Measurements from ENCODE around the gene ARIH2.
"Not testable (repeated sequence)": the region's sequence is repeated elsewhere in the genome, so short reads cannot be mapped to it uniquely, and the experiment has no call there.

ARIH2 gene

GRCh38 chr3:48918388-48919214 lies at the start of gene ARIH2:
Gene ARIH2, plus strand, starts transcription at chr3:48918842. Its CDS starts 8,717 bp downstream, at chr3:48927559.
- DNase-seq (ENCODE audit: low spot score): peak; percentile 95

- no peak for DNase-seq (ENCODE audit: low spot score)
Measured at GRCh38 chr3:48877671-48878070, 41.0 kb upstream of the ARIH2 start.

DNA sequence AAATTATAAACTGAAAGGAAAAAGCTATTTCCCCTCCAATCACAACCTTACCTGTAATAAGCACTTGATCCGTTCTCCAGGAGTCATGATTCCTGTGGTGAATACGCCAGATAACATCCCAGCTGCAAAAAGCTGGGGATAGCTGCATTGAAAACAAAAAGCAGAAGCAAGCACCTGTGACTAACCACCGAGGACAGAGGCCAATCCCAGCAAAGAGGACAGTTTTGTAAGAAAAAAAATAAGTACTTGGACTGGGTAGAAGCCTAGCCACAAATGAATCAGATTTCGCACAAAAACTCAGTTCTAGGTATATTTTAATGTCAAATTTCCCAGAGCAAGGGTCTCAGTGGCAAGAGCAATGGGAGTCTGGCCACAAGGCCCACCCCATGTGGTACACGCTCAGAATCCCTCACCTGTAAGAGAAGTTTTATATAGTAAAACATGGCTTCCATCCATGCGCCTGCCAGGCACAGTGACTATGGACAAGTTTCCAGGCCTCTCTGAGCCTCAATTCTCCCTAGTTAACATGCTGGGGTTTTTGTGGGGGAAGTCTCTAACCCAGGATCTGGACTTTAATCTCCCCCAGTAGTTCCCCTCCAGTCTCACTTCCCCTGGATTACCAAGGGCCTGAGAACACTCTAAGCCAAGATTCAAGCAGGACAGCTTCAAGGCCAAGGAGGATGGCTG lies 39.2 kb upstream of the ARIH2 start:
- DNase-seq (ENCODE audit: low spot score): no peak

DNA sequence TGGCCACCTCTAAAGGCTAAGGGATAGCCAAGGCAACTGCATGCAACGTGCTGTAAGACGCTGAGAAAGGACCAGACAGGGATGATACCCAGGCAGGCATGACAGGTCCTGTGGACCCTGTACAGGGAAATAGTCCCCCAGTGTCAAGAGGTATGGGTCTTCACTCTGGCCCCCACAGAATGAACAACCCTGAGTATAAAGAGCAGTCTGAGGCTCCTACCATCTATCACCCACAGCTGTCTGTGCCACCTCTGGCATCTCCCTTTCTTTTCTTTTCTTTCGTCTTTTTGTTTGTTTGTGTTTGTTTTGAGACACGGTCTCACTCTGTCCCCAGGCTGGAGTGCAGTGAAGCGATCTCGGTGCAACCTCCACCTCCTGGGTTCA lies 38.7 kb upstream of the ARIH2 start:
- DNase-seq (ENCODE audit: low spot score): no peak

DNA sequence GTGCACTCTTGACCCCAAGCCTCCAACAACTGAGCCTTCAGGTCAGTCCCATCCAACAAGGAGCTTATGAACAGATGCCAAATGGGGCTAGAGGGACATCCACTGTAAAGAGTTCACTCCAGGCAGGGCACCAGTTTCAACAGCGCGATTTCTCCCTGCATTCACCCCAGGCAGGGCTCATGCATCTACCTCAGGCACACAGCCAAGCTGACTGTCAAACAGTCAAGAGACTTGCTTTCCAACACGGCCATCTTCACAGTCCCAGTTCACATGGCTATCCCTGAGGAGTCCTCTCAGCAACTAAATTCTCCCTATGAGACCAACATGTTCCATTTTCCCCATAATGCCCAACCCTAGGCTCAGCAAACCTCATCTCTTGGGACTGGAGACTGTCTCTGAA lies 37.6 kb upstream of the ARIH2 start:
- DNase-seq (ENCODE audit: low spot score): no peak

DNA sequence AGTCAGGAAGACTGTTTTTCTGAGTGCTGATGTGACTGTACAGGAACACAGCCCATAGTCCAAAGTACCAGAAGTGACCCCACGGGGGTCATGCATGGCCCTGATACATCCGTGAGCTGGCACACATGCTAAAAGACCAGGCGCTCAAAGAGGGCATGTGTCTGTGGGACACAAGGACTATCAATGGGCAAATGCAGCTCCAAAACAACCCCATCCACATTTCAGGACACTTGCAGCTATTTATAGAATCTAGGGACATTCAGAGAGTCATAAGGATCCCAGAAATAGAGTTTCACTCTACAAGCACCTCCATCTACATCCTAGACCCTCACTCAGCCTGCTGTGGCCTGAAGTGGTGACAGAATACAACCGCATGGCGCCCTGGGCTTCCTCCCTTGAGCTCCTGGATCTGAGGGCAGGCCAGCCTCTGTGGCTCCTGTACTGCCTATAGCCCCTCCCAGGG lies 37.0 kb upstream of the ARIH2 start:
- no peak for DNase-seq (ENCODE audit: low spot score)

- no peak for DNase-seq (ENCODE audit: low spot score)
Measured at GRCh38 chr3:48885753-48886152, 32.9 kb upstream of the ARIH2 start.

- DNase-seq (ENCODE audit: low spot score): no peak
Measured at GRCh38 chr3:48891606-48892005, 27.0 kb upstream of the ARIH2 start.

DNA sequence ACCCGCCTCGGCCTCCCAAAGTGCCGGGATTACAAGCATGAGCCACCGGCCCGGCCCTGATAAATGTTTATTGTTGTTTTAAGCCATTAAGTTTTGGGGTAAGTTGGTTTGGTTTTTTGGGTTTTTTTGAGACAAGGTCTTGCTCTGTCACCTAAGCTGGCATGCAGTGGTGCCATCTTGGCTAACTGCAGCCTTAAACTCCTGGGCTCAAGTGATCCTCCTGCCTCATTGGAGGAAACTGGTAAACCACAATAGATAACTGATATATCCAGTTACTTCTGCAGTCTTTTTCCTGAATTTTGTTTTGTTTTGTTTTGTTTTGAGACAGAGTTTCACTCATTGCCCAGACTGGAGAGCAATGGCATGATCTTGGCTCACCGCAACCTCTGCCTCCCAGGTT lies 24.1 kb upstream of the ARIH2 start:
- no peak for DNase-seq (ENCODE audit: low spot score)

DNA sequence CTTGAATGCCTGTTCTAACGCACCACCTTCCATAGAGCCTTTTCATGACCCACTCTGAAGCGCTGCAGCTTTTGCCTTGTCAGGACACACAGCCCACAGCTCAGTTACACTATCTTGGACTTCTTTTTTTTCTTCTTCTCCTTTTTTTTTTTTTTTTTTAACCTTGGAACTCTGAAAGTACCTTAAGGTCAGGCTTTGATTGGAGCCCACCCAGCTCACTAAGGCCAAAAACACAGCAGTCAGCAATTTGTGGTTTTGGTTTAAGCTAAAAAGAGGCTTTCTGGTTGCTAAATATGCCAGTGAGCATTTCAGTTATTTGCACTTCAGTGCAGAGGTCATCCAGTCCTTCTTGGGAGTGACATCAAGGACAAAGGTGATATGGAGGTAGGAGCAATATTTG lies 21.7 kb upstream of the ARIH2 start:
- no peak for DNase-seq (ENCODE audit: low spot score)

DNA sequence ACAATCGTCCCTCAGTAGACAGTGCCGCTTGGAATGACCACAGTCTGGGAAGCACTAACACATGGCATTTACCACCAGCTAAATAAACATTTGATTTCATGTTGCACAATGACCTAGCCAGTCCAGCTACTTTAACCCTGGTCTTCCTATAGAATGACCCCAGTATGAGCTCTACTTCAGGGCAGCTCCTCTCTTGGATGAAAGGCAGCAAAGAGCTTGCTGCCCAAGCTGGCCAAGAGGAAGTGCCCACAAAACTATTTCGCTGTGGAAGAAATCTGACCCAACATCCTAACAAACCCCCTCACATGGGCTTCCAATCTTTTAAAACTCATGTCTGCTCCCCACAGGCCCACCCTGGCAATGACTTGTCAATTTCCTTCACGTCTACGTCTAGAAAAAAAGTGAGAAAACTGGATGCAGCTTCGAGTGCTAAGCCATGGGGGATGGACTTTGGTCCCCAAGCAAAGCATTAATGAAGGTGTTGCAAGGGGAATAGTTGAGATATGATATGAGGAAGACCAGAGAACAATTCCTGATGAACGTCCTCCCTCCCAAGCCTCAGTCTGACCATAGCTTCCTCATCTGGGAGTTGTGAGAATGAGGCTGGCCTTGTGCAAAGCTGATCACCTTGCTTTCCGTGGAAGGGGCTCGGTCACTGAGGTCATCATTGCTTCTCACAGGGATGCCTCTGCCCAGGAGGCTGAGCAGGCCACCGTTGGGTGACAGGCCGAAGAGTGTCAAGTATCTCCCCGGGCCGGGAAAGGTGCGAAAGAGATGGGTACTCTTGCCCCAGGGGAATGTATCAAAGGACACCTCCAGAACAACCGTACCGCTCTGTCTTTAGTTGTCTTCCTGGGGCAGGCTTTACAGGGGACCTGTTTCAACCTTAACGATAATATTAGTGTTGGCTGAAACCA lies 20.9 kb upstream of the ARIH2 start:
- no peak for DNase-seq (ENCODE audit: low spot score)

- DNase-seq (ENCODE audit: low spot score): peak; percentile 57
Measured at GRCh38 chr3:48898383-48899234, 20.0 kb upstream of the ARIH2 start, which contains the start of gene SLC25A20. Gene SLC25A20, minus strand, starts transcription at chr3:48898882. Its CDS starts 88 bp downstream, at chr3:48898794.

DNA sequence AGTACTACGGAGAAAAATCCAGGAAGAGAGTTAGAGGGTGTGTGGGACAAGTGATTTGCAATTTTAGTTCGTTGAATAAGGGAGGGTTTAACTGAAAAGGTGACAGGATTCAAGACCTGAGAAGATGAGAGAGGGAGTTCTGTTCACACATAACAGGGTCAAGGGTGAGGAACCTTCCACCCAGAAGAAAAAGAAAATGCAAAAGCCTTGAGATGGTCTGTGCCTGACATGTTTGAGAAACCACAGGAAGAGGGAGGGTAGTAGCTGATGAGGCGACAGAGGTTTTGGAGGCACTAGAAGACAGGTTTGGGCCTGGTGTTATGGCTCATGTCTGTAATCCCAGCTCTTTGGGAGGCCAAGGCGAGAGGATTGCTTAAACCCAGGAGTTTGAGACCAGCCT lies 19.4 kb upstream of the ARIH2 start:
- no peak for DNase-seq (ENCODE audit: low spot score)

DNA sequence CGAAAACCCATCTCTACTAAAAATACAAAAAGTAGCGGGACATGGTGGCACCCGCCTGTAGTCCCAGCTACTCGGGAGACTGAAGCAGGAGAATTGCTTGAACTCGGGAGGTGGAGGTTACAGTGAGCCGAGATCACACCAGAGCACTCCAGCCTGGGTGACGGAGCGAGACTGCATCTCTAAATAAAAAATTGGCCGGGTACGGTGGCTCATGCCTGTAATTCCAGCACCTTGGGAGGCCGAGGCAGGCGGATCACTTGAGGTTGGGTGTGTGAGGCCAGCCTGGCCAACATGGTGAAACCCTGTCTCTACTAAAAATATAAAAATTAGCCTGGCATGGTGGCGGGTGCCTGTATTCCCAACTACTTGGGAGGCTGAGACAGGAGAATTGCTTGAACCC lies 11.6 kb upstream of the ARIH2 start:
- not testable (repeated sequence) for DNase-seq (ENCODE audit: low spot score)

- no peak for DNase-seq (ENCODE audit: low spot score)
Measured at GRCh38 chr3:48915296-48915695, 3.3 kb upstream of the ARIH2 start.

- DNase-seq (ENCODE audit: low spot score): peak; percentile 53
Measured at GRCh38 chr3:48919215-48920138, 835 bp downstream of the ARIH2 start.

- DNase-seq (ENCODE audit: low spot score): no peak
Measured at GRCh38 chr3:48926425-48927392, 8.1 kb downstream of the ARIH2 start.

- DNase-seq (ENCODE audit: low spot score): no peak
Measured at GRCh38 chr3:48927928-48928327, 9.3 kb downstream of the ARIH2 start.

- no peak for DNase-seq (ENCODE audit: low spot score)
Measured at GRCh38 chr3:48928679-48929078, 10.0 kb downstream of the ARIH2 start.
